GM19324 (cell line): ENCODE measurements around the gene TMEM91.
"Not testable (repeated sequence)": the region's sequence is repeated elsewhere in the genome, so short reads cannot be mapped to it uniquely, and the experiment has no call there.

ENCODE experiments used
- ATAC-seq: cut with Tn5 transposase; IDR thresholded peaks from one replicate; pipeline ENCODE4 v1.9.1; 2021; ENCODE audit warnings: mild to moderate bottlenecking, moderate library complexity; ENCODE audit not compliant: unreplicated experiment, low FRiP score

TMEM91 gene

GRCh38 chr19:41373993-41374392 is 2.3 kb upstream of the TMEM91 start:
- ATAC-seq: no peak

GRCh38 chr19:41376998-41377365 is 649 bp downstream of the TMEM91 start:
- ATAC-seq: no peak

- ATAC-seq: no peak
Measured at GRCh38 chr19:41377977-41378709, 1.8 kb downstream of the TMEM91 start.

GRCh38 chr19:41381536-41381935 is 5.2 kb downstream of the TMEM91 start:
- not testable (repeated sequence) for ATAC-seq

- ATAC-seq: no peak
Measured at GRCh38 chr19:41384351-41384750, 8.0 kb downstream of the TMEM91 start.

GRCh38 chr19:41386442-41386841 is 10.1 kb downstream of the TMEM91 start:
- no peak for ATAC-seq

GRCh38 chr19:41391618-41392017 is 15.3 kb downstream of the TMEM91 start:
- ATAC-seq: no peak

GRCh38 chr19:41392775-41393174 is 16.4 kb downstream of the TMEM91 start:
- ATAC-seq: no peak

- ATAC-seq: no peak
Measured at GRCh38 chr19:41395355-41395754, 19.0 kb downstream of the TMEM91 start.

- peak; percentile 93 for ATAC-seq
Measured at GRCh38 chr19:41397086-41398049, 21.0 kb downstream of the TMEM91 start, which contains the start of the genes BCKDHA and EXOSC5. TSS of gene BCKDHA (plus strand) at chr19:41397818. CDS start at chr19:41397828, 10 bp downstream. TSS of gene EXOSC5 (minus strand) at chr19:41397359. CDS start at chr19:41397328, 31 bp downstream.

GRCh38 chr19:41398050-41398418 is 21.7 kb downstream of the TMEM91 start:
- ATAC-seq: no peak

- no peak for ATAC-seq
Measured at GRCh38 chr19:41398598-41398997, 22.3 kb downstream of the TMEM91 start.

- no peak for ATAC-seq
Measured at GRCh38 chr19:41399091-41399490, 22.8 kb downstream of the TMEM91 start.

GRCh38 chr19:41399525-41399924 is 23.2 kb downstream of the TMEM91 start:
- ATAC-seq: no peak

GRCh38 chr19:41401483-41401882 is 25.1 kb downstream of the TMEM91 start:
- no peak for ATAC-seq

GRCh38 chr19:41402010-41402409 is 25.7 kb downstream of the TMEM91 start:
- no peak for ATAC-seq

- ATAC-seq: no peak
Measured at GRCh38 chr19:41403181-41403970, 27.0 kb downstream of the TMEM91 start.

- no peak for ATAC-seq
Measured at GRCh38 chr19:41405776-41406175, 29.4 kb downstream of the TMEM91 start.

- no peak for ATAC-seq
Measured at GRCh38 chr19:41407271-41407670, 30.9 kb downstream of the TMEM91 start.

- no peak for ATAC-seq
Measured at GRCh38 chr19:41408256-41408655, 31.9 kb downstream of the TMEM91 start.

GRCh38 chr19:41408846-41409245 is 32.5 kb downstream of the TMEM91 start:
- ATAC-seq: not testable (repeated sequence)
